HepG2 (cell line): ENCODE measurements around the gene GP1BA. TPM values are rescaled to one million over a fixed set of nuclear protein-coding genes. Genes with fewer than 3 reads are reported as not detected.

ENCODE experiments used
- CBFB ChIP-seq: sonication (generic); formaldehyde crosslinking; IDR thresholded peaks from 2 replicates; pipeline ENCODE4 v1.4.0; 2020; ENCODE audit warnings: missing genetic modification reagents
- CC2D1A ChIP-seq: sonication (generic); formaldehyde crosslinking; IDR thresholded peaks from 2 replicates; pipeline ENCODE4 v1.8.1; 2023; ENCODE audit warnings: mild to moderate bottlenecking, missing genetic modification reagents
- KDM3A ChIP-seq: IDR thresholded peaks from 2 replicates; pipeline ENCODE4 v1.6.1; 2018; ENCODE audit warnings: low read depth, missing compliant biosample characterization
- KLF6 ChIP-seq: IDR thresholded peaks from 2 replicates; pipeline ENCODE4 v1.8.0; 2016; ENCODE audit warnings: missing biosample characterization, missing genetic modification reagents
- NFIB ChIP-seq: sonication (generic); formaldehyde crosslinking; IDR thresholded peaks from 2 replicates; pipeline ENCODE4 v1.9.0; 2021; ENCODE audit warnings: missing genetic modification reagents, mild to moderate bottlenecking, borderline replicate concordance
- NKX3-1 ChIP-seq: sonication (generic); formaldehyde crosslinking; IDR thresholded peaks from 2 replicates; pipeline ENCODE4 v1.5.0; 2020; ENCODE audit warnings: missing genetic modification reagents
- SP1 ChIP-seq, 2 experiments: fragments of 450-650 bp in 1 of 2; sonication (generic) in 1 of 2; formaldehyde crosslinking in 1 of 2; IDR thresholded peaks; 2 replicates each; pipeline versions ENCODE4 v1.4.0 to v1.6.1; 2016 to 2020; ENCODE audit warnings: missing genetic modification reagents in 1 of 2
- SP2 ChIP-seq: sonication (generic); formaldehyde crosslinking; IDR thresholded peaks from 2 replicates; pipeline ENCODE4 v1.5.1; 2020; ENCODE audit warnings: mild to moderate bottlenecking, missing genetic modification reagents
- SP4 ChIP-seq: sonication (generic); formaldehyde crosslinking; IDR thresholded peaks from 2 replicates; pipeline ENCODE4 v1.8.1; 2023; ENCODE audit warnings: mild to moderate bottlenecking, missing genetic modification reagents
- ZFP36L1 ChIP-seq: sonication (generic); formaldehyde crosslinking; IDR thresholded peaks from 2 replicates; pipeline ENCODE4 v1.8.0; 2022; ENCODE audit warnings: mild to moderate bottlenecking, missing genetic modification reagents, moderate library complexity
- ZNF232 ChIP-seq: sonication (generic); formaldehyde crosslinking; IDR thresholded peaks from 2 replicates; pipeline ENCODE4 v1.4.0; 2020; ENCODE audit warnings: missing genetic modification reagents, borderline replicate concordance
- ZNF24 ChIP-seq: fragments of 450-650 bp; IDR thresholded peaks from 2 replicates; pipeline ENCODE4 v1.6.1; 2017; ENCODE audit warnings: antibody characterized with exemption, mild to moderate bottlenecking
- ZNF263 ChIP-seq: sonication (generic); formaldehyde crosslinking; IDR thresholded peaks from 2 replicates; pipeline ENCODE4 v1.4.0; 2020; ENCODE audit warnings: missing genetic modification reagents
- ZNF598 ChIP-seq: sonication (generic); formaldehyde crosslinking; IDR thresholded peaks from 2 replicates; pipeline ENCODE4 v1.5.1; 2020; ENCODE audit warnings: mild to moderate bottlenecking, missing genetic modification reagents, borderline replicate concordance
- ZNF720 ChIP-seq: sonication (generic); formaldehyde crosslinking; IDR thresholded peaks from 2 replicates; pipeline ENCODE4 v1.4.0; 2020; ENCODE audit warnings: missing genetic modification reagents
- ZNF781 ChIP-seq: sonication (generic); formaldehyde crosslinking; IDR thresholded peaks from 2 replicates; pipeline ENCODE4 v1.5.1; 2020; ENCODE audit warnings: borderline replicate concordance, mild to moderate bottlenecking, missing genetic modification reagents; ENCODE audit errors: not compliant biosample characterization
- ZNF879 ChIP-seq: sonication (generic); formaldehyde crosslinking; IDR thresholded peaks from 2 replicates; pipeline ENCODE4 v1.8.1; 2023; ENCODE audit warnings: missing genetic modification reagents
- polyA plus RNA-seq, 8 experiments: library from polyadenylated mRNA; depleted of rRNA in 3 of 8; stranded (reverse) in 7 of 8; unstranded in 1 of 8; fragments of >200 nt; fragmentation: Illumina TruSeq in 4 of 8; extraction: Trizol in 4 of 8; gene quantifications; 2 replicates each; pipeline versions ENCODE4 v1.2.1 to v1.2.3, GENCODE V29; 2011 to 2016; ENCODE audit warnings: low read depth in 4 of 8, missing spikeins in 1 of 8, mixed read lengths in 1 of 8; ENCODE audit not compliant: insufficient read depth in 1 of 8
- total RNA-seq, 5 experiments: library from RNA; depleted of rRNA; stranded (reverse); fragments of >200 nt; fragmentation: Illumina TruSeq; extraction: Trizol; gene quantifications; 2 replicates each; pipeline ENCODE4 v1.2.3, GENCODE V29; 2016; ENCODE audit warnings: low read depth in 1 of 5
- TF ChIP-seq, protein P1 (sequence below): IDR thresholded peaks from 2 replicates; pipeline ENCODE4 v1.6.1; 2016; ENCODE audit warnings: missing biosample characterization, missing genetic modification reagents, low read depth
- TF ChIP-seq, protein P2 (sequence below): sonication (generic); formaldehyde crosslinking; IDR thresholded peaks from 2 replicates; pipeline ENCODE4 v1.8.0; 2022; ENCODE audit warnings: low read depth, missing genetic modification reagents
- TF ChIP-seq, protein P3 (sequence below): IDR thresholded peaks from 2 replicates; pipeline ENCODE4 v1.6.1; 2018; ENCODE audit warnings: missing genetic modification reagents
- TF ChIP-seq, protein P4 (sequence below): IDR thresholded peaks from 2 replicates; pipeline ENCODE4 v1.6.1; 2018; ENCODE audit warnings: missing genetic modification reagents, mild to moderate bottlenecking, missing compliant biosample characterization
- TF ChIP-seq, protein P5 (sequence below): sonication (generic); formaldehyde crosslinking; IDR thresholded peaks from 2 replicates; pipeline ENCODE4 v1.5.0; 2020; ENCODE audit warnings: mild to moderate bottlenecking, low read depth, missing genetic modification reagents, borderline replicate concordance
- TF ChIP-seq, protein P6 (sequence below): sonication (generic); formaldehyde crosslinking; conservative IDR thresholded peaks from 2 replicates; pipeline ENCODE4 v1.4.0; 2020; ENCODE audit warnings: missing genetic modification reagents

Gene GP1BA
- total and polyA plus RNA-seq, 2 of the 13 experiments (the other 11 are each of a cell fraction or from before 2014, with no cell fraction given), result not detected

DNA sequence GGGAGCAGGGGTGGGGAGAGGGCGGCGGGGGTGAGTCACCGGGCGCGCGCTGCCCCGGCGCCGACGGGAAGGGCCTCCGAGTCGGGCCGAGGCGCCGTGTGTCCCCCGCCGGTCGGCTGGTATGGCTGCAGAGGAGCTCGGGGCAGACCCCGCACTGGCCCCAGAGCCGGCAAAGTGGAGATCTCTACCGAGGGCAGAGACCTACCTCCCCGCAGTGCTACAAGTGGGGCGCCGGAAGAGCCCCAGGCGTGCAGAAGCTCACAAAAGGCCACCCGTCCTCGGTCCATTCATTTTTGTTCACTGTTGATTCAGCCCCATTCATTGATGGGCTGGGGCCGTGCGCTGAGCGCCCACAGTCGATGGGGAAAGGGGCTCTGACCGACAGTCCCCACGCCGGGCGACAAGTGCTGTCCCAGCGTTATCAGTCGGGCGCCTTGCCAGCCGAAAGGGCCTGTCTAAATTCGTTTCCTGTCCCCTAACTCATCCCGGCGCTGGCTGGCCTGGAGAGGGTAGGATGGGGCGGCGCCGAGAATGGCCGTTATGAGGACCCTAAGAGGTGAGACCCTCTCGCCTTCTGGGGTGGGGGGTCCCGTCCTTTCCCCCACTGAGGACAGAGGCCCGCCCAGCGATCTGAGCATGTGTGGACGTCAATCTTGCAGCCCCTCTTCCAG, 18.1 kb downstream of the GP1BA start (continued):
- TF ChIP-seq CC2D1A (CRISPR knock-in tag) (no peak), NFIB (CRISPR knock-in tag) (no peak), ZNF598 (CRISPR knock-in tag) (peak; percentile 43; the same call in 1 of the 2 replicates), NKX3-1 (CRISPR knock-in tag) (no peak), ZNF24 (no peak), CBFB (CRISPR knock-in tag) (no peak), ZNF232 (CRISPR knock-in tag) (0 out of 2 replicates have a peak, but pooled peaks have one; percentile 6), ZNF263 (no peak), KDM3A (CRISPR knock-in tag) (no peak), ZNF720 (CRISPR knock-in tag) (no peak), KLF6 (CRISPR knock-in tag) (no peak), ZNF879 (CRISPR knock-in tag) (no peak), ZFP36L1 (CRISPR knock-in tag) (no peak), ZNF781 (CRISPR knock-in tag) (no peak), SP1 (IDR thresholded peaks at IDR 0.05) (no peak), SP1 (CRISPR knock-in tag; IDR thresholded peaks at IDR 0.05) (no peak), SP4 (CRISPR knock-in tag) (no peak), SP2 (no peak)
- TF ChIP-seq, protein P1, sequence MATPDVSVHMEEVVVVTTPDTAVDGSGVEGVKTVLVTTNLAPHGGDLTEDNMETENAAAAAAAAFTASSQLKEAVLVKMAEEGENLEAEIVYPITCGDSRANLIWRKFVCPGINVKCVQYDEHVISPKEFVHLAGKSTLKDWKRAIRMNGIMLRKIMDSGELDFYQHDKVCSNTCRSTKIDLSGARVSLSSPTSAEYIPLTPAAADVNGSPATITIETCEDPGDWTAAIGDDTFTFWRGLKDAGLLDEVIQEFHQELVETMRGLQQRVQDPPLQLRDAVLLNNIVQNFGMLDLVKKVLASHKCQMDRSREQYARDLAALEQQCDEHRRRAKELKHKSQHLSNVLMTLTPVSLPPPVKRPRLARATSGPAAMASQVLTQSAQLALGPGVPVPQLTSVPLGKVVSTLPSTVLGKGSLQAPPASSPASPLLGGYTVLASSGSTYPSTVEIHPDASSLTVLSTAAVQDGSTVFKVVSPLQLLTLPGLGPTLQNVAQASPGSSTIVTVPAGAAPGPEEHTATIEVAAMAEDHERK (CRISPR knock-in tag), result no peak
- TF ChIP-seq, protein P2, sequence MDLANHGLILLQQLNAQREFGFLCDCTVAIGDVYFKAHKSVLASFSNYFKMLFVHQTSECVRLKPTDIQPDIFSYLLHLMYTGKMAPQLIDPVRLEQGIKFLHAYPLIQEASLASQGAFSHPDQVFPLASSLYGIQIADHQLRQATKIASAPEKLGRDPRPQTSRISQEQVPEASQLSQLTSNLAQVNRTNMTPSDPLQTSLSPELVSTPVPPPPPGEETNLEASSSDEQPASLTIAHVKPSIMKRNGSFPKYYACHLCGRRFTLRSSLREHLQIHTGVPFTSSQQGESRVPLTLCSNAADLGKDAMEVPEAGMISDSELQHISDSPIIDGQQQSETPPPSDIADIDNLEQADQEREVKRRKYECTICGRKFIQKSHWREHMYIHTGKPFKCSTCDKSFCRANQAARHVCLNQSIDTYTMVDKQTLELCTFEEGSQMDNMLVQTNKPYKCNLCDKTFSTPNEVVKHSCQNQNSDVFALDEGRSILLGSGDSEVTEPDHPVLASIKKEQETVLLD (CRISPR knock-in tag), result no peak
- TF ChIP-seq, protein P3, sequence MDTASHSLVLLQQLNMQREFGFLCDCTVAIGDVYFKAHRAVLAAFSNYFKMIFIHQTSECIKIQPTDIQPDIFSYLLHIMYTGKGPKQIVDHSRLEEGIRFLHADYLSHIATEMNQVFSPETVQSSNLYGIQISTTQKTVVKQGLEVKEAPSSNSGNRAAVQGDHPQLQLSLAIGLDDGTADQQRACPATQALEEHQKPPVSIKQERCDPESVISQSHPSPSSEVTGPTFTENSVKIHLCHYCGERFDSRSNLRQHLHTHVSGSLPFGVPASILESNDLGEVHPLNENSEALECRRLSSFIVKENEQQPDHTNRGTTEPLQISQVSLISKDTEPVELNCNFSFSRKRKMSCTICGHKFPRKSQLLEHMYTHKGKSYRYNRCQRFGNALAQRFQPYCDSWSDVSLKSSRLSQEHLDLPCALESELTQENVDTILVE (CRISPR knock-in tag), result no peak
- TF ChIP-seq, protein P4, sequence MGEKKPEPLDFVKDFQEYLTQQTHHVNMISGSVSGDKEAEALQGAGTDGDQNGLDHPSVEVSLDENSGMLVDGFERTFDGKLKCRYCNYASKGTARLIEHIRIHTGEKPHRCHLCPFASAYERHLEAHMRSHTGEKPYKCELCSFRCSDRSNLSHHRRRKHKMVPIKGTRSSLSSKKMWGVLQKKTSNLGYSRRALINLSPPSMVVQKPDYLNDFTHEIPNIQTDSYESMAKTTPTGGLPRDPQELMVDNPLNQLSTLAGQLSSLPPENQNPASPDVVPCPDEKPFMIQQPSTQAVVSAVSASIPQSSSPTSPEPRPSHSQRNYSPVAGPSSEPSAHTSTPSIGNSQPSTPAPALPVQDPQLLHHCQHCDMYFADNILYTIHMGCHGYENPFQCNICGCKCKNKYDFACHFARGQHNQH, result 0 out of 2 replicates have a peak, but pooled peaks have one; percentile 52
- TF ChIP-seq, protein P5, sequence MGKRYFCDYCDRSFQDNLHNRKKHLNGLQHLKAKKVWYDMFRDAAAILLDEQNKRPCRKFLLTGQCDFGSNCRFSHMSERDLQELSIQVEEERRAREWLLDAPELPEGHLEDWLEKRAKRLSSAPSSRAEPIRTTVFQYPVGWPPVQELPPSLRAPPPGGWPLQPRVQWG (CRISPR knock-in tag), result no peak
- TF ChIP-seq, protein P6, sequence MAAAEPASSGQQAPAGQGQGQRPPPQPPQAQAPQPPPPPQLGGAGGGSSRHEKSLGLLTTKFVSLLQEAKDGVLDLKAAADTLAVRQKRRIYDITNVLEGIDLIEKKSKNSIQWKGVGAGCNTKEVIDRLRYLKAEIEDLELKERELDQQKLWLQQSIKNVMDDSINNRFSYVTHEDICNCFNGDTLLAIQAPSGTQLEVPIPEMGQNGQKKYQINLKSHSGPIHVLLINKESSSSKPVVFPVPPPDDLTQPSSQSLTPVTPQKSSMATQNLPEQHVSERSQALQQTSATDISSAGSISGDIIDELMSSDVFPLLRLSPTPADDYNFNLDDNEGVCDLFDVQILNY (CRISPR knock-in tag), result no peak
